Measurements from ENCODE around the gene RBM20. TPM values are rescaled to one million over a fixed set of nuclear protein-coding genes. Genes with fewer than 3 reads are reported as not detected.

The RBM20 gene
- total RNA-seq, 1 experiment from 2014 or later = 0.11 TPM

GRCh38 chr10:110861930-110862649 is 218.0 kb downstream of the RBM20 start:
- H2AFZ ChIP-seq = no peak overlapping the region

GRCh38 chr10:110862961-110863360 is 218.8 kb downstream of the RBM20 start:
- no peak for TF ChIP-seq CTCF (conservative IDR thresholded peaks at IDR 0.05)
- TF ChIP-seq EZH2 (IDR thresholded peaks at IDR 0.05; ENCODE audit: low read depth) = no peak
- Histone ChIP-seq H3K9me2 (ENCODE audit: insufficient read depth) (no peaks in the 10 kb centered on the region), H3K4me3 (no peak overlapping the region), H3K27me3 (ENCODE audit: insufficient read depth, low read depth) (no peaks in the 10 kb centered on the region), H3K36me3 (ENCODE audit: low read depth) (no peaks in the 10 kb centered on the region), H3K9me3 (ENCODE audit: insufficient read depth, low read depth) (no peaks in the 10 kb centered on the region), H2AFZ (no peak overlapping the region), H3K4me1 (replicated peaks; ENCODE audit: insufficient read depth) (peaks cover 21% of the 10 kb centered on the region), H3F3A (ENCODE audit: insufficient read depth, low read depth) (peaks cover 11% of the 10 kb centered on the region; the same call in 1 of the 2 replicates), H4K20me1 (ENCODE audit: insufficient read depth) (no peaks in the 10 kb centered on the region), H3K4me2 (no peak overlapping the region), H3K27ac (no peak overlapping the region), H3K79me2 (ENCODE audit: low read depth) (no peaks in the 10 kb centered on the region)
- no peak for DNase-seq
- intact Hi-C loops (cut with micrococcal nuclease; ENCODE audit: unreplicated experiment) = no loop called here
- ChIA-PET CTCF (no interaction called here), POLR2A (ENCODE audit: unreplicated experiment) (no interaction called here)
- no TSS peak for BruUV-seq (replicated peaks)

More at GRCh38 chr10:110861930-110862649, 218.0 kb downstream of the RBM20 start:
- Histone ChIP-seq H3K36me3 (ENCODE audit: low read depth) (no peaks in the 10 kb centered on the region), H4K20me1 (ENCODE audit: insufficient read depth) (no peaks in the 10 kb centered on the region), H3K9me3 (ENCODE audit: insufficient read depth, low read depth) (no peaks in the 10 kb centered on the region), H3K79me2 (ENCODE audit: low read depth) (no peaks in the 10 kb centered on the region), H3K9me2 (ENCODE audit: insufficient read depth) (no peaks in the 10 kb centered on the region), H3K4me2 (no peak overlapping the region), H3K27ac (no peak overlapping the region), H3K4me3 (no peak overlapping the region), H3K4me1 (replicated peaks; ENCODE audit: insufficient read depth) (peaks cover 21% of the 10 kb centered on the region), H3K27me3 (ENCODE audit: insufficient read depth, low read depth) (no peaks in the 10 kb centered on the region), H3F3A (ENCODE audit: insufficient read depth, low read depth) (peaks cover 11% of the 10 kb centered on the region; the same call in 1 of the 2 replicates)
- no TSS peak for BruUV-seq (replicated peaks)
- no peak for TF ChIP-seq EZH2 (IDR thresholded peaks at IDR 0.05; ENCODE audit: low read depth)
- TF ChIP-seq CTCF (conservative IDR thresholded peaks at IDR 0.05) = no peak
- DNase-seq = peak in 1 of 2 experiments; percentile 37
- CTCF ChIA-PET = no interaction called here
- POLR2A ChIA-PET (ENCODE audit: unreplicated experiment) = no interaction called here
- intact Hi-C loops (cut with micrococcal nuclease; ENCODE audit: unreplicated experiment) = no loop called here

GRCh38 chr10:110863361-110863760 is 219.2 kb downstream of the RBM20 start:
- Histone ChIP-seq H3K27ac (no peak overlapping the region), H3K79me2 (ENCODE audit: low read depth) (no peaks in the 10 kb centered on the region), H3K4me1 (replicated peaks; ENCODE audit: insufficient read depth) (peaks cover 21% of the 10 kb centered on the region), H4K20me1 (ENCODE audit: insufficient read depth) (no peaks in the 10 kb centered on the region), H2AFZ (no peak overlapping the region), H3K9me2 (ENCODE audit: insufficient read depth) (no peaks in the 10 kb centered on the region), H3K4me3 (no peak overlapping the region), H3K4me2 (no peak overlapping the region), H3K27me3 (ENCODE audit: insufficient read depth, low read depth) (no peaks in the 10 kb centered on the region), H3K9me3 (ENCODE audit: insufficient read depth, low read depth) (no peaks in the 10 kb centered on the region), H3K36me3 (ENCODE audit: low read depth) (no peaks in the 10 kb centered on the region), H3F3A (ENCODE audit: insufficient read depth, low read depth) (peaks cover 11% of the 10 kb centered on the region; the same call in 1 of the 2 replicates)
- intact Hi-C loops (cut with micrococcal nuclease; ENCODE audit: unreplicated experiment) = no loop called here
- TF ChIP-seq EZH2 (IDR thresholded peaks at IDR 0.05; ENCODE audit: low read depth) (no peak), CTCF (conservative IDR thresholded peaks at IDR 0.05) (no peak)
- CTCF ChIA-PET = no interaction called here
- POLR2A ChIA-PET (ENCODE audit: unreplicated experiment) = no interaction called here
- no TSS peak for BruUV-seq (replicated peaks)
- DNase-seq = no peak

All from PC-9 (cell line).